ENCODE data around the gene TERB1.

- no peak for TF ChIP-seq EZH2 (IDR thresholded peaks at IDR 0.05; ENCODE audit: borderline replicate concordance)
- no peak for TF ChIP-seq CTCF (IDR thresholded peaks at IDR 0.05; ENCODE audit: poor library complexity)
These were observed 50.4 kb downstream of the TERB1 start for GRCh38 chr16:66751053-66751302.

All from hepatocyte (in vitro differentiated cells).